KMS-11 (cell line): Measurements from ENCODE around the gene HS3ST2.

ENCODE experiments used
- H2AFZ ChIP-seq: fragments of 200-600 bp; sonication (generic); 2 replicates; pipeline ENCODE4 v1.6.1; 2016; ENCODE audit warnings: antibody characterized with exemption, mixed run types, low read depth
- H3K27ac ChIP-seq: fragments of 200-600 bp; sonication (generic); 2 replicates; pipeline ENCODE4 v1.6.1; 2016; ENCODE audit warnings: mild to moderate bottlenecking, mixed run types
- H3K27me3 ChIP-seq: fragments of 200-600 bp; sonication (generic); 2 replicates; pipeline ENCODE4 v1.6.1; 2017; ENCODE audit warnings: mild to moderate bottlenecking, low read depth, mixed run types, moderate library complexity; ENCODE audit not compliant: insufficient read depth
- H3K36me3 ChIP-seq: fragments of 200-600 bp; sonication (generic); 2 replicates; pipeline ENCODE4 v1.6.1; 2017; ENCODE audit warnings: mild to moderate bottlenecking, mixed run types; ENCODE audit not compliant: insufficient read depth
- H3K4me1 ChIP-seq: fragments of 200-600 bp; sonication (generic); 2 replicates; pipeline ENCODE4 v1.6.1; 2016; ENCODE audit warnings: mild to moderate bottlenecking, low read depth, mixed run types; ENCODE audit not compliant: poor library complexity, severe bottlenecking
- H3K4me2 ChIP-seq: fragments of 200-600 bp; sonication (generic); 2 replicates; pipeline ENCODE4 v1.7.0; 2016; ENCODE audit warnings: mild to moderate bottlenecking, mixed run types
- H3K4me3 ChIP-seq: fragments of 200-600 bp; sonication (generic); IDR thresholded peaks from 2 replicates; pipeline ENCODE4 v1.6.1; 2017; ENCODE audit warnings: low read depth, low read length, mixed read lengths; ENCODE audit not compliant: insufficient read depth
- H3K79me2 ChIP-seq: fragments of 200-600 bp; sonication (generic); 2 replicates; pipeline ENCODE4 v1.6.1; 2016; ENCODE audit warnings: low read depth, mixed run types; ENCODE audit not compliant: insufficient read depth
- H3K9ac ChIP-seq: fragments of 200-600 bp; sonication (generic); 2 replicates; pipeline ENCODE4 v1.6.1; 2016; ENCODE audit warnings: mild to moderate bottlenecking, mixed run types
- H4K20me1 ChIP-seq: fragments of 200-600 bp; sonication (generic); 2 replicates; pipeline ENCODE4 v1.6.1; 2016; ENCODE audit warnings: mild to moderate bottlenecking, mixed run types; ENCODE audit not compliant: insufficient read depth
- TF ChIP-seq, protein P1 (sequence below): fragments of 200-600 bp; sonication (generic); conservative IDR thresholded peaks from 2 replicates; pipeline ENCODE4 v1.6.1; 2017; ENCODE audit warnings: low read depth, mild to moderate bottlenecking, antibody characterized with exemption, low read length, moderate library complexity, mixed read lengths

HS3ST2 gene

DNA sequence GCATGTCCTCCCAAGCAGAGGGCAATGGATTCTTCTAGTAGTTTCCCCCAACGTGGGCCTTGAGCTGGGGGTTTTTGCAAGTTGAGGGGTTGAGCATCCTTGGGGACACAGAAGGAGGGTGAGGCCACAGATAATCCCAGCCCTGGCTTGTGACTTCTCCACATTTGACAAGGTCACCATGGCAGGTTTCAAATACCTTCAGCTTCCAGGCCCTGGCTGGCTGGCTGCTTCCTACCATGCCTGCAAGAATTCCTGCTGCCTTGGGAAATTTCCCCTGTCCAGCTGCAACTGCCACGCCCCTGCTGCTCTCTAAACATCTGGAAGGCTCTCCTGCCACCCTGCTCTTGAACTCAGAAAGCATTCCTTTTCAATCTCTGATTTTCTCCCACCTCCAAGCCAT, 41.3 kb downstream of the HS3ST2 start:
- Histone ChIP-seq H3K79me2 (no peaks in the 10 kb centered on the region), H3K27ac (no peak overlapping the region), H3K4me3 (no peak overlapping the region), H3K4me1 (no peaks in the 10 kb centered on the region), H3K9ac (no peak overlapping the region), H3K4me2 (no peak overlapping the region), H2AFZ (no peak overlapping the region), H4K20me1 (no peaks in the 10 kb centered on the region), H3K36me3 (no peaks in the 10 kb centered on the region), H3K27me3 (no peaks in the 10 kb centered on the region)
- TF ChIP-seq, protein P1, sequence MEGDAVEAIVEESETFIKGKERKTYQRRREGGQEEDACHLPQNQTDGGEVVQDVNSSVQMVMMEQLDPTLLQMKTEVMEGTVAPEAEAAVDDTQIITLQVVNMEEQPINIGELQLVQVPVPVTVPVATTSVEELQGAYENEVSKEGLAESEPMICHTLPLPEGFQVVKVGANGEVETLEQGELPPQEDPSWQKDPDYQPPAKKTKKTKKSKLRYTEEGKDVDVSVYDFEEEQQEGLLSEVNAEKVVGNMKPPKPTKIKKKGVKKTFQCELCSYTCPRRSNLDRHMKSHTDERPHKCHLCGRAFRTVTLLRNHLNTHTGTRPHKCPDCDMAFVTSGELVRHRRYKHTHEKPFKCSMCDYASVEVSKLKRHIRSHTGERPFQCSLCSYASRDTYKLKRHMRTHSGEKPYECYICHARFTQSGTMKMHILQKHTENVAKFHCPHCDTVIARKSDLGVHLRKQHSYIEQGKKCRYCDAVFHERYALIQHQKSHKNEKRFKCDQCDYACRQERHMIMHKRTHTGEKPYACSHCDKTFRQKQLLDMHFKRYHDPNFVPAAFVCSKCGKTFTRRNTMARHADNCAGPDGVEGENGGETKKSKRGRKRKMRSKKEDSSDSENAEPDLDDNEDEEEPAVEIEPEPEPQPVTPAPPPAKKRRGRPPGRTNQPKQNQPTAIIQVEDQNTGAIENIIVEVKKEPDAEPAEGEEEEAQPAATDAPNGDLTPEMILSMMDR = no peak

DNA sequence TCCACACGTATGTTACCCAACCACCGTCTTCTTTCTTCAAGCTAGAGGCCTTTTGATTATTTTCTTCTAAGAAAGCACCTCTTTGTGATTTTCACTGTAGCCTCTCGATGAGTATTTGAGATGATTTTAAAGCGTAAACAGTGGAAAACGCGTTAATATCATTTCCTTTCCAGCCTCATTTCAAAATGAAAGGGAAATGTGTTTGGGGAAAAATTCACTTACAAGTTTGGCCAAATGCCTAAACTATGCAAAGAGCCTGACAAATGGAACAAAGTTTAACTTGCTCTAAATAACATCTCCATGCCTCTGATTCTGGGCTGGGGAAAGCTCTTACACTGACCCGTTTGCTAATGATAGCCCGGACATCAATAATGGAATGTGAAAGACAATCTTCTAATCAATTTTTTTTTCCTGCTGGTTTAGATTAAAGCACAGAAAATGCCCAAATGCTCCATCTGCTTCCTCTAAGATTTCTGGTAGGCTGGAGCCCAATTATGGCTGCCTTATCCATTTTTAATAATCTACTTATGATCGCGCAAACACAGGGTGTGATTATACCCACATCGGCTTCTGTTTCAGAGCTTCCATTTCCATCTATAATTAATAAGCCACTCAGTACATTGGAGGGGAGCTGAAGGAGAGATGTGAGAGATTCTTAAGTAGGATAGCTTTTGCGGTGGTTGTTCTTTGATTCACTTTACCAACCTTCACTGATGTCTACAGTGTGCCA, 43.5 kb downstream of the HS3ST2 start:
- no peaks in the 10 kb centered on the region for H3K4me1 ChIP-seq
- H3K9ac ChIP-seq = no peak overlapping the region
- no peaks in the 10 kb centered on the region for H3K79me2 ChIP-seq
- H3K27ac ChIP-seq = no peak overlapping the region
- H3K36me3 ChIP-seq = no peaks in the 10 kb centered on the region
- H3K27me3 ChIP-seq = no peaks in the 10 kb centered on the region
- H3K4me2 ChIP-seq = no peak overlapping the region
- H4K20me1 ChIP-seq = no peaks in the 10 kb centered on the region
- TF ChIP-seq, protein P1 = no peak
- no peak overlapping the region for H2AFZ ChIP-seq
- no peak overlapping the region for H3K4me3 ChIP-seq

DNA sequence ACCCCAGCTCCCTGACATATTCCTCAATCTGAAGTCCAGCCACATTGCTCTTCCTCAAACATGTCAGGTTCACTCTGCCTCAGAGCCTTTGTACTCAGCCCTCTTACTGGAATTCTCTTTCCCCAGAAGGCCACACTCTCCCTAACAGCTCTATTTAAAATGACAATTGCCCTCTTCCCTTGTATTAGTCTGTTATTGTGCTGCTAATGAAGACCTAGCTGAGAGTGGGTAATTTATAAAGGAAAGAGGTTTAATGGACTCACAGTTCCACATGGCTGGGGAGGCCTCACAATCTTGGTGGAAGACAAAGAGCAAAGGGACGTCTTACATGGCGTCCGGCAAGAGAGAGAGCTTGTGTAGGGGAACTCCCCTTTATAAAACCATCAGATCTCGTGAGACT, 46.0 kb downstream of the HS3ST2 start:
- no peak overlapping the region for H3K27ac ChIP-seq
- no peak overlapping the region for H3K4me2 ChIP-seq
- H2AFZ ChIP-seq = no peak overlapping the region
- H3K36me3 ChIP-seq = no peaks in the 10 kb centered on the region
- no peaks in the 10 kb centered on the region for H3K27me3 ChIP-seq
- no peaks in the 10 kb centered on the region for H3K4me1 ChIP-seq
- H3K9ac ChIP-seq = no peak overlapping the region
- H3K4me3 ChIP-seq = no peak overlapping the region
- no peaks in the 10 kb centered on the region for H4K20me1 ChIP-seq
- H3K79me2 ChIP-seq = no peaks in the 10 kb centered on the region
- TF ChIP-seq, protein P1 = no peak

DNA sequence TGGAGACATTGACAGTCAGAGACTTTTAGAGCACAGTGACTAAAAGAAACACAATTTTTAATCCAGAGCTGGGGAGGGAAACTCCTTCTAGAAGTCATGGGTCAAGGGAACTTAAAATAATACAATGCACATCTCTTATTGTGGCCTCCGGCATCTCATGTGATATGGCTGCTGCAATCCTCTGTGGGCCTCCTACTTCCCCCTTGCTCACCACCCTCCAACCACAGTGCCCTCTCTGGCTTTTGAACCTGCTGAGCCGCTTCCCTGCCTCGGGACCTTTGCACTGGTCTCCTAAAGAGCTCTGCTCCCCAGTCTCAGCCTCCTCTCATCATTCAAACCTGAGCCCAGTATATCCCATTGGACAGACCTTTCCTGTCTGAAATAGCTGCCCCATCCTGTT, 47.6 kb downstream of the HS3ST2 start:
- Histone ChIP-seq H3K79me2 (no peaks in the 10 kb centered on the region), H3K4me1 (no peaks in the 10 kb centered on the region), H3K27me3 (no peaks in the 10 kb centered on the region), H4K20me1 (no peaks in the 10 kb centered on the region), H3K36me3 (no peaks in the 10 kb centered on the region), H3K4me3 (no peak overlapping the region), H3K4me2 (no peak overlapping the region), H3K27ac (no peak overlapping the region), H3K9ac (no peak overlapping the region), H2AFZ (no peak overlapping the region)
- TF ChIP-seq, protein P1 = no peak
